Neural cell (in vitro differentiated cells): ENCODE results near the gene PGAP2.

Source experiments
- EP300 ChIP-seq: fragments of 450-650 bp; conservative IDR thresholded peaks from 2 replicates; pipeline ENCODE4 v1.6.1; 2014; ENCODE audit warnings: antibody characterized with exemption, mild to moderate bottlenecking, moderate library complexity; ENCODE audit not compliant: poor library complexity, severe bottlenecking
- TF ChIP-seq, protein P1 (sequence below): fragments of 450-650 bp; IDR thresholded peaks from 2 replicates; pipeline ENCODE4 v1.5.1; 2014; ENCODE audit warnings: antibody characterized with exemption, mild to moderate bottlenecking, moderate library complexity; ENCODE audit not compliant: poor library complexity, severe bottlenecking

DNA sequence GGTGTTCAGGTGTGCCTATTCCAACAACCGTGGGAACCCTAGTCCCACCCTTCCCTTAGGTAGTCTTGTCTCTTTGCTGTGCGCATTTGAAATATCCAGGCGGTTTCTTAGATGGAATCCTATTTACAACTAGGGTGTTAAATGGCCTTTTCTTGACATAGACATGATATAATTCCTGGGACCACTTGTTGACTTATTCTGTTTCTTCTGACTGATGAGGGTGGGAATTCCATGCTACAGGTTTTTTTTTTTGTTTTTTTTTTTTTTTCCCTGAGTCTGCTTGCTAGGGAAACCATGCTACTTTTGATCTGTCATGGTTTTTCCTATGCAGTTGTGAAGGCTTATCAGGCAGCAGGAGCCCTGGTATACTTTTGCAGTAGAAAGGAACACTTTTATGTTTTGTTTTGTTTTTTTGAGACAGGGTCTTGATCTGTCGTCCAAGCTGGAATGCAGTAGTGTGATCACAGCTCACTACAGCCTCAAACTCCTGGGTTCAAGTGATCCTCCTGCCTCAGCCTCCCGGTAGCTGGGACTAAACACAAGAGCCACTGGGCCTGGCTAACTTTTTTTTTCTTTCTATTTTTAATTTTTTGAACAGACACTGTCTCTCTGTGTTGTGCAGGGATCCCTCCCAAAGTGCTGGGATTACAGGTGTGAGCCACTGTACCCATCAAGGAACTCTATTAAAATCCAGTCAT, 48.6 kb downstream of the PGAP2 start:
- TF ChIP-seq, protein P1, sequence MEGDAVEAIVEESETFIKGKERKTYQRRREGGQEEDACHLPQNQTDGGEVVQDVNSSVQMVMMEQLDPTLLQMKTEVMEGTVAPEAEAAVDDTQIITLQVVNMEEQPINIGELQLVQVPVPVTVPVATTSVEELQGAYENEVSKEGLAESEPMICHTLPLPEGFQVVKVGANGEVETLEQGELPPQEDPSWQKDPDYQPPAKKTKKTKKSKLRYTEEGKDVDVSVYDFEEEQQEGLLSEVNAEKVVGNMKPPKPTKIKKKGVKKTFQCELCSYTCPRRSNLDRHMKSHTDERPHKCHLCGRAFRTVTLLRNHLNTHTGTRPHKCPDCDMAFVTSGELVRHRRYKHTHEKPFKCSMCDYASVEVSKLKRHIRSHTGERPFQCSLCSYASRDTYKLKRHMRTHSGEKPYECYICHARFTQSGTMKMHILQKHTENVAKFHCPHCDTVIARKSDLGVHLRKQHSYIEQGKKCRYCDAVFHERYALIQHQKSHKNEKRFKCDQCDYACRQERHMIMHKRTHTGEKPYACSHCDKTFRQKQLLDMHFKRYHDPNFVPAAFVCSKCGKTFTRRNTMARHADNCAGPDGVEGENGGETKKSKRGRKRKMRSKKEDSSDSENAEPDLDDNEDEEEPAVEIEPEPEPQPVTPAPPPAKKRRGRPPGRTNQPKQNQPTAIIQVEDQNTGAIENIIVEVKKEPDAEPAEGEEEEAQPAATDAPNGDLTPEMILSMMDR = no peak
- TF ChIP-seq EP300 = no peak
